Measurements from ENCODE around the gene MCCC2. TPM values are rescaled to one million over a fixed set of nuclear protein-coding genes. Genes with fewer than 3 reads are reported as not detected.

MCCC2 gene
- total RNA-seq, 2 experiments from 2014 or later: 60.0 to 60.4 TPM

DNA sequence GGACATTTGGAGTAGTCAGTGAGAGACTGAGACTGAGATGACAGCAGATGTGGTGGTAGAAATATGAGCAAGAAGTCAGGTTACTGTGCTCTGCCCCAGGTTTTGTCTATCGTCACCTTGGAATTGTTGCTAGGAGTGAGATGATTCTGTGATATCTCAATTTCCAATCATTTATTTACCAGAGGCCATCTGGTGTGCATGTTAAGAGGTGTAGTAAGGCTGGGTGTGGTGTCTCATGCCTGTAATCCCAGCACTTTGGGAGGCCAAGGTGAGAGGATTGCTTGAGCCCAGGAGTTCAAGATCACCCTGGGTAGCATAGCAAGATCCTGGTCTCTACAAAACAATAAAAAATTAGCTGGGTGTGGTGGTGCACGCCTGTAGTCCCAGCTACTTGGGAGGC, 93.4 kb downstream of the MCCC2 start:
- ChIA-PET POLR2A (no interaction called here), CTCF (no interaction called here)
- Mint-ChIP-seq H3K4me3 (no peak overlapping the region), H3K27me3 (peaks cover 46% of the 10 kb centered on the region), H3K27ac (no peak overlapping the region), H3K36me3 (ENCODE audit: low read depth) (no peaks in the 10 kb centered on the region), H3K4me1 (ENCODE audit: low read depth) (no peaks in the 10 kb centered on the region), H3K9me3 (peaks cover 5% of the 10 kb centered on the region)
- DNase-seq: no peak
- ATAC-seq: no peak
- no peak for TF ChIP-seq CTCF (IDR thresholded peaks at IDR 0.05)
- intact Hi-C loops (cut with micrococcal nuclease): no loop called here

- no peaks in the 10 kb centered on the region for H3K4me1 Mint-ChIP-seq (ENCODE audit: low read depth)
- CTCF ChIA-PET: no interaction called here
- POLR2A ChIA-PET: no interaction called here
- no peak for TF ChIP-seq CTCF (IDR thresholded peaks at IDR 0.05)
- intact Hi-C loops (cut with micrococcal nuclease): no loop called here
- H3K4me3 Mint-ChIP-seq: no peak overlapping the region
- DNase-seq (no peak), ATAC-seq (no peak)
- H3K9me3 Mint-ChIP-seq: peaks cover 7% of the 10 kb centered on the region
- no peaks in the 10 kb centered on the region for H3K36me3 Mint-ChIP-seq (ENCODE audit: low read depth)
- no peak overlapping the region for H3K27ac Mint-ChIP-seq
- H3K27me3 Mint-ChIP-seq: peaks cover 50% of the 10 kb centered on the region
Observed at GRCh38 chr5:71681296-71681695, 94.2 kb downstream of the MCCC2 start.

GRCh38 chr5:71684309-71684708, 97.2 kb downstream of the MCCC2 start:
- no peak overlapping the region for H3K27ac Mint-ChIP-seq
- intact Hi-C loops (cut with micrococcal nuclease): no loop called here
- no peaks in the 10 kb centered on the region for H3K36me3 Mint-ChIP-seq (ENCODE audit: low read depth)
- H3K4me1 Mint-ChIP-seq (ENCODE audit: low read depth): no peaks in the 10 kb centered on the region
- DNase-seq (no peak), ATAC-seq (no peak)
- TF ChIP-seq CTCF (IDR thresholded peaks at IDR 0.05): no peak
- H3K9me3 Mint-ChIP-seq: peaks cover 7% of the 10 kb centered on the region
- H3K4me3 Mint-ChIP-seq: no peak overlapping the region
- ChIA-PET CTCF (interaction anchor here (1.5 kb wide), 1 partner anchor 10 kb away, joined by 3 read pairs; no protein-coding TSS in a partner anchor), POLR2A (interaction anchor here (1.1 kb wide), 1 partner anchor 10 kb away, joined by 3 read pairs; no protein-coding TSS in a partner anchor)
- peaks cover 44% of the 10 kb centered on the region for H3K27me3 Mint-ChIP-seq

GRCh38 chr5:71693828-71694427, 106.8 kb downstream of the MCCC2 start:
- Mint-ChIP-seq H3K4me1 (ENCODE audit: low read depth) (peaks cover 7% of the 10 kb centered on the region), H3K27ac (no peak overlapping the region), H3K9me3 (no peaks in the 10 kb centered on the region), H3K27me3 (peaks cover 7% of the 10 kb centered on the region), H3K4me3 (no peak overlapping the region), H3K36me3 (ENCODE audit: low read depth) (peaks cover 4% of the 10 kb centered on the region)
- intact Hi-C loops (cut with micrococcal nuclease): no loop called here
- DNase-seq: no peak
- ChIA-PET CTCF (interaction anchor here (0.9 to 1.5 kb wide), 4 partner anchors 10 to 14 kb away, joined by 3 read pairs; no protein-coding TSS in a partner anchor), POLR2A (no interaction called here)
- ATAC-seq: no peak
- TF ChIP-seq CTCF (IDR thresholded peaks at IDR 0.05): no peak

GRCh38 chr5:71695071-71695470, 107.9 kb downstream of the MCCC2 start:
- Mint-ChIP-seq H3K27ac (no peak overlapping the region), H3K9me3 (no peaks in the 10 kb centered on the region), H3K27me3 (peaks cover 7% of the 10 kb centered on the region), H3K4me3 (no peak overlapping the region), H3K4me1 (ENCODE audit: low read depth) (peaks cover 7% of the 10 kb centered on the region), H3K36me3 (ENCODE audit: low read depth) (peaks cover 4% of the 10 kb centered on the region)
- no peak for TF ChIP-seq CTCF (IDR thresholded peaks at IDR 0.05)
- ChIA-PET POLR2A (interaction anchor here (0.6 kb wide), 1 partner anchor 11 kb away, joined by 3 read pairs; no protein-coding TSS in a partner anchor), CTCF (interaction anchor here (1.5 kb wide), 1 partner anchor 13 kb away, joined by 3 read pairs; no protein-coding TSS in a partner anchor)
- DNase-seq (no peak), ATAC-seq (no peak)
- intact Hi-C loops (cut with micrococcal nuclease): no loop called here

Data from activated CD8-positive, alpha-beta T cell treated with anti-CD3 and anti-CD28 coated beads for 36 hours (primary cell).